ENCODE data around the gene CRYZL1. TPM values are rescaled to one million over a fixed set of nuclear protein-coding genes. Genes with fewer than 3 reads are reported as not detected.
A peak's percentile ranks its signal among the peaks of the same experiment; 100 is the strongest.

Gene CRYZL1
- polyA plus RNA-seq, 3 donors: 25.9 to 30.6 (median 26.1) TPM

DNA sequence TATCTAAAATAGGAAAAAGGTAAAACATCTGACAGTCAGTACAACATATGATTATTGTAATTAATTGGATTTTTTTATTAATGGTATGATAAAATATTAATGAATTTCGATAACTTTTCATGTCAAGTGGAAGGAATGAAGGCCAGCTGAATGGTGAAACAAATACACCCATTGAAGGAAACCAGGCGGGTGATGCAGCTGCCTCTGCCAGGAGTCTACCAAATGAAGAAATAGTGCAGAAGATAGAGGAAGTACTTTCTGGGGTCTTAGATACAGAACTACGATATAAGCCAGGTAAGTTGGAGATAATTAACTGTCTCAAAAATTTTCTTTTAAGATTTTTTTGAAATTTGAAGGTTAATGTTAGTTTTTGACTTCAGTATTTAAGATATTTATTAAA is 95.5 kb downstream of the CRYZL1 start:
- Mint-ChIP-seq H3K27me3 (ENCODE audit: low read depth in 3 of 3) (no peaks in the 10 kb centered on the region), H3K27ac (peak overlapping the region in 3 of 7 donors; percentile 59 to 65 (median 64)), H3K4me3 (peak overlapping the region in 1 of 2 donors; percentile 42), H3K36me3 (peaks cover 31 to 49% of the 10 kb centered on the region in 2 donors), H3K9me3 (no peaks in the 10 kb centered on the region), H3K4me1 (peaks cover 26% of the 10 kb centered on the region)
- WGBS (ENCODE audit: insufficient coverage): 20% methylated on average over 1 of the region's 3 CpGs
- Histone ChIP-seq H2AFZ (ENCODE audit: insufficient read depth, low read depth, low read length, poor library complexity, severe bottlenecking) (no peak overlapping the region), H3K4me2 (replicated peaks; ENCODE audit: extremely low read depth, low read length, poor library complexity, severe bottlenecking) (no peak overlapping the region), H3K9me3 (replicated peaks in 1 of 2; ENCODE audit: control insufficient read depth in 1 of 2, insufficient read depth in 1 of 2, low read length in 2 of 2) (no peaks in the 10 kb centered on the region), H4K20me1 (ENCODE audit: insufficient read depth, low read length) (peaks cover 80% of the 10 kb centered on the region), H3K79me2 (ENCODE audit: insufficient read depth, low read length) (peaks cover 89% of the 10 kb centered on the region), H3K27ac (ENCODE audit: low read depth in 1 of 2, low read length in 2 of 2) (no peak overlapping the region), H3K27me3 (ENCODE audit: control insufficient read depth in 2 of 2, insufficient read depth in 2 of 2, low read length in 2 of 2) (no peaks in the 10 kb centered on the region), H3K9ac (ENCODE audit: insufficient read depth, low read length, poor library complexity, severe bottlenecking) (no peak overlapping the region), H3K4me1 (ENCODE audit: control insufficient read depth in 1 of 2, insufficient read depth in 2 of 2, low read length in 2 of 2) (peaks cover 22 to 27% of the 10 kb centered on the region in 2 donors), H3K4me3 (replicated peaks in 1 of 3; ENCODE audit: low read depth in 2 of 3, low read length in 3 of 3) (no peak overlapping the region), H3K36me3 (replicated peaks in 1 of 2; ENCODE audit: control insufficient read depth in 1 of 2, insufficient read depth in 2 of 2, low read length in 2 of 2) (peaks cover 36 to 48% of the 10 kb centered on the region in 2 donors)
- intact Hi-C loops (cut with micrococcal nuclease): loop anchor here in 1 of 2 donors (10.0 kb wide), 1 partner anchor 99 kb away; the partner anchor contains the start of genes CRYZL1 and ITSN1
- DNase-seq: peak in 2 of 3 donors; percentile 34 to 56
- TF ChIP-seq, protein P1, sequence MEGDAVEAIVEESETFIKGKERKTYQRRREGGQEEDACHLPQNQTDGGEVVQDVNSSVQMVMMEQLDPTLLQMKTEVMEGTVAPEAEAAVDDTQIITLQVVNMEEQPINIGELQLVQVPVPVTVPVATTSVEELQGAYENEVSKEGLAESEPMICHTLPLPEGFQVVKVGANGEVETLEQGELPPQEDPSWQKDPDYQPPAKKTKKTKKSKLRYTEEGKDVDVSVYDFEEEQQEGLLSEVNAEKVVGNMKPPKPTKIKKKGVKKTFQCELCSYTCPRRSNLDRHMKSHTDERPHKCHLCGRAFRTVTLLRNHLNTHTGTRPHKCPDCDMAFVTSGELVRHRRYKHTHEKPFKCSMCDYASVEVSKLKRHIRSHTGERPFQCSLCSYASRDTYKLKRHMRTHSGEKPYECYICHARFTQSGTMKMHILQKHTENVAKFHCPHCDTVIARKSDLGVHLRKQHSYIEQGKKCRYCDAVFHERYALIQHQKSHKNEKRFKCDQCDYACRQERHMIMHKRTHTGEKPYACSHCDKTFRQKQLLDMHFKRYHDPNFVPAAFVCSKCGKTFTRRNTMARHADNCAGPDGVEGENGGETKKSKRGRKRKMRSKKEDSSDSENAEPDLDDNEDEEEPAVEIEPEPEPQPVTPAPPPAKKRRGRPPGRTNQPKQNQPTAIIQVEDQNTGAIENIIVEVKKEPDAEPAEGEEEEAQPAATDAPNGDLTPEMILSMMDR (IDR thresholded peaks at IDR 0.05): no peak

DNA sequence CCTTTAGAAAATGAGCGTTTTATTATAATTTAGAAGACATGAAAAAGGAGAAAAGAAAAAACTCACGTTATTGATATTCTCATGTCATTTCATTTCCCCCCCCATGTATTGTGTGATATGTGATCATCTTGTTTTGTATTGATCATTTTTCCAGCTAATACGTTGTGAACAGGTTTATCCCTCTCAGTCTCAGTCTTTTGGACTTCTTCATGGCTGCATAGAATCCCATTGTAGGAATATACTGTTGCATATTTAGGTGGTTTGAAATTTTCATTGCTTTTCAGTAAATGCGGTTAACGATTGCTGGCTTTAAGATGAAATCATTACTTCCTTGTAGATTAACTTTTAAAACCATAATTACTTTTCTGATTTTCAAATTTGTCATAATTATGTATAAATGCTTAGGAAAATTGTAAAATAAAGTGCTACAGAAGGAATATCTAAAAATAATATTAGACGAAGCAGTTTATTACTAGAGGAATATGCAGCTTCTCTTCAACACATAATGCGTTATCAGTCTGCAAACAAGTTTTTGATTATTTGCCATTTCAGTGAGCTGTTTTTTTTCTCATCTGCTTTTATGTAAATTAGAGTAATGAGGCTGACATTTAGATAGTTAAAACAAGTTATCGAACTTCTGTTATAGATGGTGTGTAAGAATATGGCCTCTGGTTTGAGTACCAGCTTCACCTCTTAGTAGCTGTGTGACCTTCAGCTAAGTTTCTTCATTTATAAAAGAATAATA is 96.9 kb downstream of the CRYZL1 start:
- Histone ChIP-seq H3K9me3 (replicated peaks in 1 of 2; ENCODE audit: control insufficient read depth in 1 of 2, insufficient read depth in 1 of 2, low read length in 2 of 2) (no peaks in the 10 kb centered on the region), H3K36me3 (replicated peaks in 1 of 2; ENCODE audit: control insufficient read depth in 1 of 2, insufficient read depth in 2 of 2, low read length in 2 of 2) (peaks cover 21 to 34% of the 10 kb centered on the region in 2 donors), H3K9ac (ENCODE audit: insufficient read depth, low read length, poor library complexity, severe bottlenecking) (no peak overlapping the region), H3K27me3 (ENCODE audit: control insufficient read depth in 2 of 2, insufficient read depth in 2 of 2, low read length in 2 of 2) (no peaks in the 10 kb centered on the region), H3K79me2 (ENCODE audit: insufficient read depth, low read length) (peaks cover 89% of the 10 kb centered on the region), H3K4me3 (replicated peaks in 1 of 3; ENCODE audit: low read depth in 2 of 3, low read length in 3 of 3) (peak overlapping the region; percentile 79 to 89 (median 88)), H4K20me1 (ENCODE audit: insufficient read depth, low read length) (peaks cover 66% of the 10 kb centered on the region), H3K4me1 (ENCODE audit: control insufficient read depth in 1 of 2, insufficient read depth in 2 of 2, low read length in 2 of 2) (peaks cover 26 to 38% of the 10 kb centered on the region in 2 donors), H2AFZ (ENCODE audit: insufficient read depth, low read depth, low read length, poor library complexity, severe bottlenecking) (no peak overlapping the region), H3K4me2 (replicated peaks; ENCODE audit: extremely low read depth, low read length, poor library complexity, severe bottlenecking) (peak overlapping the region; percentile 80), H3K27ac (ENCODE audit: low read depth in 1 of 2, low read length in 2 of 2) (peak overlapping the region in 1 of 2 donors; percentile 100)
- Mint-ChIP-seq H3K36me3 (peaks cover 21 to 34% of the 10 kb centered on the region in 2 donors), H3K4me1 (peaks cover 36% of the 10 kb centered on the region), H3K9me3 (no peaks in the 10 kb centered on the region), H3K27ac (peak overlapping the region in 3 of 7 donors; percentile 64 to 100 (median 99)), H3K27me3 (ENCODE audit: low read depth in 3 of 3) (no peaks in the 10 kb centered on the region), H3K4me3 (peak overlapping the region; percentile 84 to 97)
- TF ChIP-seq, protein P1 (IDR thresholded peaks at IDR 0.05): no peak
- no peak for DNase-seq
- WGBS (ENCODE audit: insufficient coverage): no CpG with 5 or more reads among the region's 8 CpGs
- intact Hi-C loops (cut with micrococcal nuclease): loop anchor here (5.0 to 10.0 kb wide), 4 partner anchors 43 to 772 kb away; partner anchors contain the start of genes CRYZL1 (in 1 of the 2), DONSON (in 1 of the 2), ITSN1 (in 1 of the 2) and PAXBP1 (in 1 of the 2)
